H1 (cell line): ENCODE results near the gene PTBP1. TPM values are rescaled to one million over a fixed set of nuclear protein-coding genes. Genes with fewer than 3 reads are reported as not detected.

Source experiments
- CBX8 ChIP-seq: fragments of 300-800, 300-1000 bp; sonication (generic); IDR thresholded peaks from 2 replicates; pipeline ENCODE4 v1.7.1; 2016; ENCODE audit warnings: low read depth, low read length, borderline replicate concordance
- GABPA ChIP-seq: IDR thresholded peaks from 2 replicates; pipeline ENCODE4 v1.6.1; 2011; ENCODE audit warnings: mild to moderate bottlenecking, low read length, moderate library complexity, borderline replicate concordance; ENCODE audit not compliant: insufficient read depth
- RAD21 ChIP-seq, 2 experiments: IDR thresholded peaks in 1 of 2; conservative IDR thresholded peaks in 1 of 2; 2 replicates each; pipeline ENCODE4 v1.6.1; 2011; ENCODE audit warnings: low read depth in 2 of 2, low read length in 2 of 2, improper control_type of control experiment in 1 of 2, inconsistent platforms in 1 of 2, mild to moderate bottlenecking in 1 of 2, moderate library complexity in 1 of 2
- RBBP5 ChIP-seq: IDR thresholded peaks from 2 replicates; pipeline ENCODE4 v1.7.1; 2012; ENCODE audit warnings: low read depth, mild to moderate bottlenecking, inconsistent platforms, low read length, moderate library complexity, borderline replicate concordance
- SIN3A ChIP-seq, 2 experiments: IDR thresholded peaks in 1 of 2; conservative IDR thresholded peaks in 1 of 2; 2 replicates each; pipeline ENCODE4 v1.6.1; 2011 to 2012; ENCODE audit warnings: low read length in 2 of 2, improper control_type of control experiment in 1 of 2, low read depth in 1 of 2, mild to moderate bottlenecking in 1 of 2
- SP1 ChIP-seq: IDR thresholded peaks from 2 replicates; pipeline ENCODE4 v1.6.1; 2011; ENCODE audit warnings: low read depth, low read length
- ZNF274 ChIP-seq: IDR thresholded peaks from 2 replicates; pipeline ENCODE4 v1.7.0; 2012; ENCODE audit warnings: low read length, borderline replicate concordance; ENCODE audit errors: extremely low read depth
- polyA plus RNA-seq, 7 experiments: library from polyadenylated mRNA; depleted of rRNA in 3 of 7; stranded (reverse) in 5 of 7; unstranded in 2 of 7; fragments of >200 nt in 5 of 7; fragments of 200-250 nt in 2 of 7; gene quantifications; 1 replicate in 5 of 7; 2 replicates in 1 of 7; 4 replicates in 1 of 7; pipeline versions ENCODE4 v1.2.1 to v1.2.3, GENCODE V29; 2011 to 2013; ENCODE audit warnings: missing spikeins in 2 of 7, mixed read lengths in 2 of 7
- total RNA-seq: library from RNA; stranded (reverse); fragmentation: NEBNext Ultra II Directional; extraction: Animal tissue kit (Norgen Biotek cat#: 25700); gene quantifications from 2 replicates; pipeline ENCODE4 v1.2.1, GENCODE V29; 2021

Gene PTBP1
- total and polyA plus RNA-seq, 2 of the 8 experiments (the other 6 are each of a cell fraction or from before 2014, with no cell fraction given), result 528 to 888 TPM

- TF ChIP-seq RAD21 (IDR thresholded peaks at IDR 0.05 in 1 of 2, conservative IDR thresholded peaks at IDR 0.05 in 1 of 2; ENCODE audit: low read depth in 2 of 2, low read length in 2 of 2) (no peak), CBX8 (no peak), SIN3A (conservative IDR thresholded peaks at IDR 0.05 in 1 of 2, IDR thresholded peaks at IDR 0.05 in 1 of 2; ENCODE audit: low read depth in 1 of 2, low read length in 2 of 2) (no peak), RBBP5 (no peak), SP1 (no peak), GABPA (no peak), ZNF274 (no peak)
Measured at GRCh38 chr19:791007-791566, 6.2 kb upstream of the PTBP1 start (continued).
